HG02981 (cell line): Measurements from ENCODE around the gene NRF1.

ENCODE experiments used
- ATAC-seq: cut with Tn5 transposase; IDR thresholded peaks from one replicate; pipeline ENCODE4 v1.9.1; 2021; ENCODE audit warnings: mild to moderate bottlenecking, moderate library complexity; ENCODE audit not compliant: unreplicated experiment

NRF1 gene

DNA sequence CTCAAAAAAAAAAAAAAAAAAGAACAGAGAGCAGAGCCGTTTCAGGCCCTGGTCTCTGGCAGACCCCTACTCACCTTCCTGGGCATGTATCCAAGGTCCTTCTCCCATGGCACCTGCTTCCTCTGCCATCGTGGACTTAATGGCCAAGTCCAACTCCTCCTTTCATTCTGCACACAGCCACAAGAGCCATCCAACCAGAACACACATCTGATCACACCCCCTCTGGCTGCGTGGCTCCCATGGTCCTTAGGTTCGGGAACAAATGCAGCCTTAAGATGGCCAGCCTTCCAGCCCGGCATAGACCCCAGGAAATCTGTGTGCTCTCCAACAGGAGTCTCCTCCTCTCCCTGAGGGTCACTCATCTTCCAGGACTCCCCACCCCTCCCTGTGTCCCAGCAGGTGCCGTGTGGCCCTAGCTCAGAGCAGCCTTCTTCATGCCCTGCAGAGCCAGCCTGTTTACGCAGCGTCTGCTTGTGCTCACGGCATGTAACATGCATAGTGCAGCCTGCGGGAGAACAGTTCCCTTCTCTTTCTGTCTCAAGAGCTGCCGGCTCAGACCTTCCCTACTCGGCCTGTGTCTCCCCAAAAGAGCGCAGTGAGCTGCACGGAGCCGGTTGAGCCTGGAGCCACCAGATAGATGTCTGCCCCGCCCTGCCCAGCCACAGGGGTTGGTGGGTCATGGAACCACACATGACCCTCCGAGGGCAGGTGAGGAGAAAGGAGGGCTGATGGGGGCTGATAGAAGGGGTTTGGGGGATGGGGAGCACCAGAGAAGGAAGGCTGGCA, 157.3 kb downstream of the NRF1 start:
- ATAC-seq, result no peak

- no peak for ATAC-seq
Observed at GRCh38 chr7:129769400-129769774, 157.9 kb downstream of the NRF1 start.

DNA sequence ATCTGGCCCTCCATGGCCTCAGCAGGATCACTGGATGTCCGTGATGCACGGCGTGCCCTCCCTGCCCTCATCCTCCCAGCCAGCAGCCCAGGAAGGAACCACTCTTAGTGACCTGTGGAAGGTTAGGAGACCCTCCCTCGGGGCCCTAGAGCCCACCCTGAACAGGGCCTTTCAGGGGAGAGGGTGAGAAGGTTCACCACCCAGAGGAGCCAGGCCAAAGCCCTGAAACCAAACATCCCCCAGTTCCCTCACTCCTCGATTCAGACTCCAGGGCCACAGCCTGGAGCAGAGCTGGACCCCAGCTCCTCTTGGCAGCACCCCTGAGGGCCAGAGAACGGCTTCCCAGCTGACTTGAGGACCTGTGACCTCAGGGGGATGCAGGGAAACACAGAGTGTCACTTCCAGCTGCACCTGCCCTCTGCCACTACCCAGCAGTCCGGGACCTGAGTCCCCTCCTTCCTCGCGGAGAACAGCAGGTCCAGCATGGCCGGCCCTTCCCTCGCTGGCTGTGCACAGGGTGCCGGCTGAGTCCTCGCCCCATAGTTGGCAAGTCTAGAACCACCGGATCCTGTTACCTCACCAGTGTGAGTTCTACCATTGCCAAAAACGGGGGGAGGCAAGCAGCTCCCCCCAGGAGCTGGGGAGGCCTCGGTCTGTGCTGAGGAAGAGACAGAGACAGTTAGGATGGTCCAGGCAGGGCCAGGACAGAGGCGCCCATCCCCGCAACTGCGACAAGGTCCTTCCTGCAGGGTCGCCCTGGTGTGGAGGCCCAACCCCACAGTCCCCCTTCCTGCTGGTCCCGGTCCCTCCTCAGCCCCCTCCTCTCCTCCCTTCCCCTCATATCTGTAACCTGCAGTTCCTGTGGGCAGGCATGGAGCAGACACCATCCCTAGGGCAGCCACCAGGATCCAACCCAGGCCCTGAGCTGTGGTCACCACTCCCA, 158.6 kb downstream of the NRF1 start:
- ATAC-seq, result no peak

DNA sequence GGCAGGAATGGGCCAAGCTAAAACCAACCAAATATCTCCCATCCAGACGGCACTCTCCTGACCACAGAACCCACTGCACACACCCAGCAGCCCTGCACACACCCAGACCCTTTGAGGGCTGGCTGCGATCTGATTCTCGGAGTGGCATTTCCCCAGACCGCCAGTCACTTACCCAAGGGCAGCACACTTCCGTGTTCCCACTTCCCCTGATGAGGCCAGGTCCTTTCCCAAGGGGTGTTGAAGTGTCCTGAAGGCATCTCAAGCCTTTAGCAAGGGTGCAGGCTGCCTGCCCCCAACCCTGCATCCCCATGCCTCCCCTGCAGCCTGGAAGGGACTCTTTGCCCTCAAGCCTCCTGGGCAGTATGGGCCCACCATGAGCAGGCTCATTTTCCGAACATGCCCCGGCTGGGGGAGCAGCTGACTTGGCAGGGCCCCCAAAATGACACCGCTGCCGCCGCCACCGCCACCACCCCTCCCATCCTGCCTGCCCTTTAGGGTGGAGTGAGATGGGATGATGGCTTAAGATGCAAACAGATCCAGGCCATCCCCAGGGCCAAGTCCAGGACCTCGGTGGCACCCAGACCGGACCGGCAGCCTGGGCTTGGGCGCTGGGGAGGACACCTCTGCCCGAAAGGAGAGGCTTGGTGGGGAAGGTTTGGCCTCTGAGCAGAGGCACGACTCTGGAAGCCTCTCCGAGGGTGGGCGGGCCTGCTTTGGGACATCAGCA, 159.8 kb downstream of the NRF1 start:
- ATAC-seq, result no peak

- ATAC-seq, result no peak
Observed at GRCh38 chr7:129771928-129772479, 160.5 kb downstream of the NRF1 start.

GRCh38 chr7:129772646-129773280, 161.2 kb downstream of the NRF1 start:
- no peak for ATAC-seq

GRCh38 chr7:129773328-129773731, 161.8 kb downstream of the NRF1 start:
- no peak for ATAC-seq

GRCh38 chr7:129773871-129774270, 162.4 kb downstream of the NRF1 start:
- ATAC-seq, result no peak

DNA sequence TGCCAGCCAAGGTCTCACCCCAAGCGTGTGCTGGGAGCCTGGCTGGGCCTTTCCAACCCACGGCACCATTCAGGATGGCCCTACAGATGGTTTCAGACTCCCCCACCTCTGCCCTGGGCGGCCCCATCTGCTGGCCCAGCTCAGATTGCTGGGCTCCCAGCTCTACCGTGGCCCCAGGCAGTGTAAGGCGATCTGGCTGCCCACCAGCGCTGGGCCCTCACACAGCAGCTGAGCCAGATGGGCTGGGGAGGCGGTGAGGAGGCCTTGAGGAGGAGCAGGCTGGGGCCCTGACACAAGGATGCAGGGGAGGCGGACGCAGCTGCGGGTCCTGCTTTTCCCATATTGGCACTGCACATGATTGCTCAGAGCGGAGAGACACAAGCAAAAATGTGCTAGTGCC, 162.8 kb downstream of the NRF1 start:
- no peak for ATAC-seq

GRCh38 chr7:129774871-129775694, 163.6 kb downstream of the NRF1 start:
- no peak for ATAC-seq

- no peak for ATAC-seq
Observed at GRCh38 chr7:129775695-129776361, 164.3 kb downstream of the NRF1 start.

GRCh38 chr7:129776362-129776722, 164.8 kb downstream of the NRF1 start:
- no peak for ATAC-seq

DNA sequence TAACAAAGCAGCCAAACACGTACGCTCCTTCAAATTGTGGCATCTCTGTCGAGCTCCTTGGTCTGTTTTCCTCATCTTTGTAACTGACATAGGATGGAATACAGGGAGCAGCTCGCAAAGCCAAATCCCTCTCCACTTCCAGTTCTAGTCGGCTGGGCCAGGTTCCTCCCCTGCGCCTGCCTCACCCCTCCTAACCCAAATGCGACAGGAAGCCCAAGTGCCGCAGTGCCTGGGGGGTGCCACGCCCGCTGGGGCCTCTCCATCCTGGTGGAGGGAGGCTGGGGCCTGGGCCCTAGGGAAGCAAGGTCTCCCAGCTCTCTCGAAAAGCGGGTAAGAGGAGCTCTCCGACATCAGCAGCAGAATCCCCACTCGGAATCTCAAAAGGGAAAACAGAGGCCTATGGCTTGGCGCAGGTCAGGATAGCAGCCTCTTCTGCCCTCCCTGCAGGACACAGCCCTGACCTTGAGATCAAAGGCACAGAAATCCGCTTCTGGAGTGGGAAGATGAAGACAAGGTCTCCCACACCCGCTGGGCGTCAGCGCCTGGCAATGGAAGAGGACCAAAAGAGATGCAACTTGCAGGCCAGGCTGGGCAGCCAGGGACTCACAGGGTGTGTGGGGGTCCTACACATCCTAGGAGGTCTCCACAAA, 165.8 kb downstream of the NRF1 start:
- ATAC-seq, result no peak

DNA sequence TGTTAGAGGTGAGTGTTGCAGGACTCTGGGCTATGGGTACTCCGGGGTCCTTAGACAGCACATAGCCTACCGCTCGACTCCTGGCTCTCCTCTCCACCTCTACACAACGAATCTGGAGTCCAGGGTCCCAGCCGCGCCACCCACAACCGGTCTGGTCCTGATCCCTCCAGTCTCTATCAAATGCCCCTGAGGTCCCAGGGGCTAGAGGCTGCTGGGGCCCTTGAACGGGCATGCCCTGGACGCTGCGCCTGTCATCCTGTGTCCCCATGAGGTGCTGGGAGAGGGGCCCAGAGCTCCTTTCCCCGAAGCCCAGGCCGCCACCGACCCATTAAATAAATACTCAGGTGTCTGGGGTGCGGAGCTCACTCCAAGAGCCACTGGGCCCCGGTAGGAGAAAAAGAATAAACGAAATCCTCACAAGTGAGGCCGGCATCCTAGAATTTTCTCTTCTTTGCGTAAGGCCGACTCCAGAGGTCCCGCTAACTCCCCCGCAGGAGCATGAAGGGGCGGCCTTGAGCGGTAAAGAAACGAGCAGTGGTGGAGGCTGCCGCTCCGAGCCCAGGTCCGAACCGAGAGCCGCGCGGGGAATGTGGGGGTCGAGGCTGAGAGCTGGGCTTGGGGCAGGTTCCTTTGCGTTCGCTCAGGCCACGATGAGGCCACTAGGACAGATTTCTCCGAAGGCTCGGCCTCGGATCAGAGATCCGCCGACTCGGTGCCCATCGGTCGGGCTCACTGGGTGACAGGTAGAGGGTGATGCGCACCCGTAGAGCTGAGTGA, 166.7 kb downstream of the NRF1 start:
- ATAC-seq, result no peak

- ATAC-seq, result no peak
Observed at GRCh38 chr7:129778770-129779601, 167.5 kb downstream of the NRF1 start.

DNA sequence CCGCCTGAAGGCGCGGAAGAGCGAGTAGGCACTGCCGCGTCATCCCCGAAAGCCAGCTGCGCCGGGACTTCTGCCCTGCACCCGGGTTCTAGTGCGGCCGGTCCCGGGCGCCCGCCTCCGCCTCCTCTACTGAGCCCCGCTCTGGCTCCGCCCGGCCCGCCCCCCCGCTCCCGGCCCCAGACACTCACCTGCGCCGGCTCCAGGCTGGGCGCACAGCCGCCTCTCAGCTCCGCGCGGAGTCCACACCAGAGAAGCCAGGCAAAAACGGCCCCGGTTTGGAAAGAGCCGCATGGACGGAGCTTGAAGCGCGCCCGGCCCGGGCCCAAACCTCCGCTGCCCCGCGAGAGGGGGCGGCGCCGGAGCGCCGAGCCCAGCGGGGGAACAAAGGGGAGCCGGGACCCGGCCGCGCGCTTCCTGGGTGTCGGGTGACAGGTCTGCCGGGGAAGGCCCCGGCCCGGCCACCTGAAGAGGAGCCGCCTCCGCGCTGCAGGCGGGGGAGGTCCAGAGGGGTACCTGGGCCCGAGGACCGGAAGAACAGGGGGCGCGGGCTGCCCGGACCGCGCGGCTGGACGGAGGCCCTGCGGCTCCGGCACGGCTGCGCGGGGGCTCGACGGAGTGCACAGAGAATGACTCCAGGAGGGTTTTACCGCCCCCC, 168.2 kb downstream of the NRF1 start:
- ATAC-seq, result no peak
